Breast epithelium (tissue), 4 donors: ENCODE data around the gene LPCAT3. TPM values are rescaled to one million over a fixed set of nuclear protein-coding genes. Genes with fewer than 3 reads are reported as not detected.

Experiments
- DNase-seq, 2 donors: peaks; one replicate each; pipeline ENCODE4 v3.0.0-alpha.2; 2019; ENCODE audit warnings: low spot score in 2 of 2
- H3K27ac ChIP-seq, 2 donors: fragments of 200-600 bp; sonication (generic) in 1 of 2; one replicate each; pipeline ENCODE4 v1.5.1; 2016 to 2019; ENCODE audit warnings: mild to moderate bottlenecking in 1 of 2
- H3K27me3 ChIP-seq, 2 donors: fragments of 200-600 bp; sonication (generic) in 1 of 2; one replicate each; pipeline versions ENCODE4 v1.5.1 to v1.6.0; 2017 to 2019; ENCODE audit warnings: control low read depth in 1 of 2, mild to moderate bottlenecking in 1 of 2
- H3K36me3 ChIP-seq: fragments of 200-600 bp; one replicate; pipeline ENCODE4 v1.5.1; 2019
- H3K4me1 ChIP-seq, 2 donors: fragments of 200-600 bp; sonication (generic); one replicate each; pipeline ENCODE4 v1.5.1; 2016 to 2019; ENCODE audit warnings: control low read depth in 1 of 2
- H3K4me3 ChIP-seq, 3 donors: fragments of 200-600 bp; sonication (generic); 1 replicate in 2 of 3; 2 replicates in 1 of 3; pipeline ENCODE4 v1.5.1; 2016 to 2019; ENCODE audit warnings: mild to moderate bottlenecking in 3 of 3, moderate library complexity in 2 of 3
- H3K9me3 ChIP-seq, 2 donors: fragments of 200-600 bp; sonication (generic) in 1 of 2; one replicate each; pipeline ENCODE4 v1.5.1; 2016 to 2019; ENCODE audit warnings: control low read depth in 1 of 2
- POLR2A ChIP-seq: fragments of 450-650 bp; IDR thresholded peaks from one replicate; pipeline ENCODE4 v1.6.1; 2016; ENCODE audit warnings: antibody characterized with exemption, mild to moderate bottlenecking, moderate library complexity
- POLR2AphosphoS5 ChIP-seq, 3 donors: sonication (generic); formaldehyde crosslinking; IDR thresholded peaks; one replicate each; pipeline ENCODE4 v1.6.1; 2017; ENCODE audit warnings: antibody characterized with exemption in 3 of 3
- intact Hi-C: fragments of 100-400 bp; cut with DNase I; formaldehyde crosslinking; loops from one replicate; pipeline ENCODE4 v1.15.1; 2023; ENCODE audit warnings: low total_unique reads
- total RNA-seq, 3 donors: library from RNA; depleted of rRNA; stranded (reverse); fragments of >200 nt; gene quantifications; one replicate each; pipeline ENCODE4 v1.1.0, GENCODE V29; 2016
- TF ChIP-seq, protein P1 (sequence below), 3 donors: fragments of 450-650 bp; IDR thresholded peaks; one replicate each; pipeline ENCODE4 v1.5.1; 2016 to 2017; ENCODE audit warnings: antibody characterized with exemption in 3 of 3, mild to moderate bottlenecking in 3 of 3, moderate library complexity in 3 of 3

LPCAT3 gene
- total RNA-seq, 3 donors from 2014 or later, result 28.3 to 67.5 (median 63.7) TPM

- Histone ChIP-seq H3K4me1 (no peaks in the 10 kb centered on the region), H3K36me3 (no peaks in the 10 kb centered on the region), H3K27ac (no peak overlapping the region), H3K9me3 (no peaks in the 10 kb centered on the region), H3K4me3 (no peak overlapping the region), H3K27me3 (no peaks in the 10 kb centered on the region)
- TF ChIP-seq, protein P1, sequence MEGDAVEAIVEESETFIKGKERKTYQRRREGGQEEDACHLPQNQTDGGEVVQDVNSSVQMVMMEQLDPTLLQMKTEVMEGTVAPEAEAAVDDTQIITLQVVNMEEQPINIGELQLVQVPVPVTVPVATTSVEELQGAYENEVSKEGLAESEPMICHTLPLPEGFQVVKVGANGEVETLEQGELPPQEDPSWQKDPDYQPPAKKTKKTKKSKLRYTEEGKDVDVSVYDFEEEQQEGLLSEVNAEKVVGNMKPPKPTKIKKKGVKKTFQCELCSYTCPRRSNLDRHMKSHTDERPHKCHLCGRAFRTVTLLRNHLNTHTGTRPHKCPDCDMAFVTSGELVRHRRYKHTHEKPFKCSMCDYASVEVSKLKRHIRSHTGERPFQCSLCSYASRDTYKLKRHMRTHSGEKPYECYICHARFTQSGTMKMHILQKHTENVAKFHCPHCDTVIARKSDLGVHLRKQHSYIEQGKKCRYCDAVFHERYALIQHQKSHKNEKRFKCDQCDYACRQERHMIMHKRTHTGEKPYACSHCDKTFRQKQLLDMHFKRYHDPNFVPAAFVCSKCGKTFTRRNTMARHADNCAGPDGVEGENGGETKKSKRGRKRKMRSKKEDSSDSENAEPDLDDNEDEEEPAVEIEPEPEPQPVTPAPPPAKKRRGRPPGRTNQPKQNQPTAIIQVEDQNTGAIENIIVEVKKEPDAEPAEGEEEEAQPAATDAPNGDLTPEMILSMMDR (IDR thresholded peaks at IDR 0.05), result no peak
- TF ChIP-seq POLR2AphosphoS5 (IDR thresholded peaks at IDR 0.05) (no peak), POLR2A (no peak)
- intact Hi-C loops, result no loop called here
- no peak for DNase-seq
Measured at GRCh38 chr12:7006639-7007038, 11.6 kb downstream of the LPCAT3 start.

DNA sequence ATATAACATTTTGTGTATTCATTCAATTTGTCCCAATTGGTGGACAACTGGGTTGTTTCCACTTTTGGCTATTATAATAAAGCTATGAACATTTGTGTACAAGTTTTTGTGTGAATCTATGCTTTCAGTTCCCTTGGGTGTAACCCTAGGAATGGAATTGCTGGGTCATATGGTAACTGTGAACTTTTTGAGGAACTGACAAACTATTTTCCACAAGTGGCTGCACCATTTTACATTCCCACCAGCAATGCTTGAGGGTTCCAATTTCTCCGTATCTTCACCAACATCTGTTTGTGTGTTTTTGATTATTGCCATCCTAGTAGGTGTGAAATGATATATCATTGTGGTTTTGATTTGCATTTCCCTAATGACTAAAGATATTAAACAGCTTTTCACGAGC, 13.0 kb downstream of the LPCAT3 start:
- TF ChIP-seq POLR2A (no peak), POLR2AphosphoS5 (IDR thresholded peaks at IDR 0.05) (no peak)
- TF ChIP-seq, protein P1 (IDR thresholded peaks at IDR 0.05), result no peak
- H3K4me3 ChIP-seq, result no peak overlapping the region
- H3K27me3 ChIP-seq, result no peaks in the 10 kb centered on the region
- intact Hi-C loops, result no loop called here
- H3K36me3 ChIP-seq, result no peaks in the 10 kb centered on the region
- H3K27ac ChIP-seq, result no peak overlapping the region
- no peaks in the 10 kb centered on the region for H3K9me3 ChIP-seq
- no peak for DNase-seq
- H3K4me1 ChIP-seq, result no peaks in the 10 kb centered on the region

GRCh38 chr12:7004840-7005239, 13.4 kb downstream of the LPCAT3 start:
- Histone ChIP-seq H3K36me3 (no peaks in the 10 kb centered on the region), H3K27ac (no peak overlapping the region), H3K4me1 (no peaks in the 10 kb centered on the region), H3K9me3 (no peaks in the 10 kb centered on the region), H3K27me3 (no peaks in the 10 kb centered on the region), H3K4me3 (no peak overlapping the region)
- intact Hi-C loops, result no loop called here
- no peak for DNase-seq
- TF ChIP-seq POLR2AphosphoS5 (IDR thresholded peaks at IDR 0.05), result no peak
- no peak for TF ChIP-seq POLR2A
- TF ChIP-seq, protein P1 (IDR thresholded peaks at IDR 0.05), result no peak

GRCh38 chr12:7004287-7004803, 13.9 kb downstream of the LPCAT3 start:
- Histone ChIP-seq H3K27ac (no peak overlapping the region), H3K9me3 (no peaks in the 10 kb centered on the region), H3K27me3 (no peaks in the 10 kb centered on the region), H3K4me1 (no peaks in the 10 kb centered on the region), H3K36me3 (no peaks in the 10 kb centered on the region), H3K4me3 (no peak overlapping the region)
- no peak for TF ChIP-seq POLR2AphosphoS5 (IDR thresholded peaks at IDR 0.05)
- TF ChIP-seq, protein P1 (IDR thresholded peaks at IDR 0.05), result no peak
- TF ChIP-seq POLR2A, result no peak
- intact Hi-C loops, result no loop called here
- DNase-seq, result no peak

GRCh38 chr12:7001921-7002591, 16.2 kb downstream of the LPCAT3 start:
- intact Hi-C loops, result no loop called here
- Histone ChIP-seq H3K4me3 (no peak overlapping the region), H3K27me3 (no peaks in the 10 kb centered on the region), H3K9me3 (no peaks in the 10 kb centered on the region), H3K27ac (peak overlapping the region in 1 of 2 donors; percentile 26), H3K36me3 (no peaks in the 10 kb centered on the region), H3K4me1 (no peaks in the 10 kb centered on the region)
- no peak for TF ChIP-seq POLR2AphosphoS5 (IDR thresholded peaks at IDR 0.05)
- TF ChIP-seq, protein P1 (IDR thresholded peaks at IDR 0.05), result no peak
- DNase-seq, result no peak
